ENCODE measurements around the gene YPEL1. TPM values are rescaled to one million over a fixed set of nuclear protein-coding genes. Genes with fewer than 3 reads are reported as not detected.

YPEL1 gene
- total and polyA plus RNA-seq, 2 of the 13 experiments (the other 11 are each of a cell fraction or from before 2014, with no cell fraction given) = 0.33 to 2.5 TPM

DNA sequence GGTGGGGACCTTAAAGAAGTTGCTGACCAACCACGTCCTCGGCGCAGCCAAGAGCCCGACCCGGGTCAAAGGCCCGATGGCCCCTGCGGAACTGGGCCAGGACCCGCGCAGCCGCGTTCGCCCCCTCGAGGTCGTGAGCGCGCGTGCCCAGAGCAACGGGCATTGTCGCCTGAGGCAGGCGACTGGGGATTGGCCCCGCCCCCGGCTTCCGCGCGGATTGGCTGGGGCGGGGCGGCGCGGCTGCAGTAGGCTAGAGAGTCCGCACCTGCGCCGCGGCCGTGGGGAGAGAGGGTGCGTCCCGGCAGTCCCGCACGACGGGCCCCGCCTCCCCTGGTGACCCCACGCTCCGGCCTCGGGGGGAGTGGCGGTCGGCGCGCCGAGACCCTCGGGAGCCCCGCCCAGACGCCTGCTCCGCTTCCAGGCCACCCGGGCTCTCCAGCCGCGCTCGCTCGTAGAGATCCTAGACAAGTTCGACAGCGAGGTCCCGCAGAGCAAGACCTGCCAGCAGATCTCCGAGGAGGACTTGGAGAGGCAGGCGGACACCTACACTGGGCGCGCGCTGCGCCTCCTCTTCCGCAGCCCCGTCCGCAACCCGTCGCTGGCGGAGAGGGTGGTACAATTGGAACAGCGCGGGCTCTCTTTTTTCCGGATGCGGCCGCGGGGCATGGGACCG lies 78.1 kb downstream of the YPEL1 start (continued):
- TF ChIP-seq ZNF468 (CRISPR knock-in tag; IDR thresholded peaks at IDR 0.05) (no peak; the same call in 1 of the 2 replicates), FOXA3 (CRISPR knock-in tag; IDR thresholded peaks at IDR 0.05) (no peak; the same call in 1 of the 2 replicates), GTF2F1 (IDR thresholded peaks at IDR 0.05; ENCODE audit: low read length) (no peak), DNMT1 (CRISPR knock-in tag; IDR thresholded peaks at IDR 0.05) (peak; percentile 73; the same call in 1 of the 2 replicates), ZMYM3 (CRISPR knock-in tag; IDR thresholded peaks at IDR 0.05) (no peak), TBX2 (CRISPR knock-in tag; IDR thresholded peaks at IDR 0.05; ENCODE audit: borderline replicate concordance) (peak; percentile 67), ZNF589 (CRISPR knock-in tag; conservative IDR thresholded peaks at IDR 0.05) (peak; percentile 55; the same call in 1 of the 2 replicates), ZNF225 (CRISPR knock-in tag; IDR thresholded peaks at IDR 0.05) (no peak), CREB1 (IDR thresholded peaks at IDR 0.05) (no peak), CREB1 (CRISPR knock-in tag; IDR thresholded peaks at IDR 0.05) (no peak), ZNF792 (CRISPR knock-in tag; IDR thresholded peaks at IDR 0.05) (0 out of 2 replicates have a peak, but pooled peaks have one; percentile 40), SRSF1 (optimal IDR thresholded peaks at IDR 0.05; ENCODE audit: low read depth, low read length) (no peak), CENPX (CRISPR knock-in tag; IDR thresholded peaks at IDR 0.05) (no peak), TP53 (CRISPR knock-in tag; conservative IDR thresholded peaks at IDR 0.05) (no peak), GFI1 (CRISPR knock-in tag; IDR thresholded peaks at IDR 0.05; ENCODE audit: borderline replicate concordance) (peak; percentile 58), ZNF264 (CRISPR knock-in tag; IDR thresholded peaks at IDR 0.05) (no peak), ERF (CRISPR knock-in tag; IDR thresholded peaks at IDR 0.05) (peak; percentile 85), SAP130 (CRISPR knock-in tag; IDR thresholded peaks at IDR 0.05; ENCODE audit: low read depth) (peak; percentile 73)
- TF ChIP-seq, protein P1, sequence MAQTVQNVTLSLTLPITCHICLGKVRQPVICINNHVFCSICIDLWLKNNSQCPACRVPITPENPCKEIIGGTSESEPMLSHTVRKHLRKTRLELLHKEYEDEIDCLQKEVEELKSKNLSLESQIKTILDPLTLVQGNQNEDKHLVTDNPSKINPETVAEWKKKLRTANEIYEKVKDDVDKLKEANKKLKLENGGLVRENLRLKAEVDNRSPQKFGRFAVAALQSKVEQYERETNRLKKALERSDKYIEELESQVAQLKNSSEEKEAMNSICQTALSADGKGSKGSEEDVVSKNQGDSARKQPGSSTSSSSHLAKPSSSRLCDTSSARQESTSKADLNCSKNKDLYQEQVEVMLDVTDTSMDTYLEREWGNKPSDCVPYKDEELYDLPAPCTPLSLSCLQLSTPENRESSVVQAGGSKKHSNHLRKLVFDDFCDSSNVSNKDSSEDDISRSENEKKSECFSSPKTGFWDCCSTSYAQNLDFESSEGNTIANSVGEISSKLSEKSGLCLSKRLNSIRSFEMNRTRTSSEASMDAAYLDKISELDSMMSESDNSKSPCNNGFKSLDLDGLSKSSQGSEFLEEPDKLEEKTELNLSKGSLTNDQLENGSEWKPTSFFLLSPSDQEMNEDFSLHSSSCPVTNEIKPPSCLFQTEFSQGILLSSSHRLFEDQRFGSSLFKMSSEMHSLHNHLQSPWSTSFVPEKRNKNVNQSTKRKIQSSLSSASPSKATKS (CRISPR knock-in tag; IDR thresholded peaks at IDR 0.05) = no peak
- TF ChIP-seq, protein P2, sequence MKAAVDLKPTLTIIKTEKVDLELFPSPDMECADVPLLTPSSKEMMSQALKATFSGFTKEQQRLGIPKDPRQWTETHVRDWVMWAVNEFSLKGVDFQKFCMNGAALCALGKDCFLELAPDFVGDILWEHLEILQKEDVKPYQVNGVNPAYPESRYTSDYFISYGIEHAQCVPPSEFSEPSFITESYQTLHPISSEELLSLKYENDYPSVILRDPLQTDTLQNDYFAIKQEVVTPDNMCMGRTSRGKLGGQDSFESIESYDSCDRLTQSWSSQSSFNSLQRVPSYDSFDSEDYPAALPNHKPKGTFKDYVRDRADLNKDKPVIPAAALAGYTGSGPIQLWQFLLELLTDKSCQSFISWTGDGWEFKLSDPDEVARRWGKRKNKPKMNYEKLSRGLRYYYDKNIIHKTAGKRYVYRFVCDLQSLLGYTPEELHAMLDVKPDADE (CRISPR knock-in tag; IDR thresholded peaks at IDR 0.05) = no peak
- TF ChIP-seq, protein P3, sequence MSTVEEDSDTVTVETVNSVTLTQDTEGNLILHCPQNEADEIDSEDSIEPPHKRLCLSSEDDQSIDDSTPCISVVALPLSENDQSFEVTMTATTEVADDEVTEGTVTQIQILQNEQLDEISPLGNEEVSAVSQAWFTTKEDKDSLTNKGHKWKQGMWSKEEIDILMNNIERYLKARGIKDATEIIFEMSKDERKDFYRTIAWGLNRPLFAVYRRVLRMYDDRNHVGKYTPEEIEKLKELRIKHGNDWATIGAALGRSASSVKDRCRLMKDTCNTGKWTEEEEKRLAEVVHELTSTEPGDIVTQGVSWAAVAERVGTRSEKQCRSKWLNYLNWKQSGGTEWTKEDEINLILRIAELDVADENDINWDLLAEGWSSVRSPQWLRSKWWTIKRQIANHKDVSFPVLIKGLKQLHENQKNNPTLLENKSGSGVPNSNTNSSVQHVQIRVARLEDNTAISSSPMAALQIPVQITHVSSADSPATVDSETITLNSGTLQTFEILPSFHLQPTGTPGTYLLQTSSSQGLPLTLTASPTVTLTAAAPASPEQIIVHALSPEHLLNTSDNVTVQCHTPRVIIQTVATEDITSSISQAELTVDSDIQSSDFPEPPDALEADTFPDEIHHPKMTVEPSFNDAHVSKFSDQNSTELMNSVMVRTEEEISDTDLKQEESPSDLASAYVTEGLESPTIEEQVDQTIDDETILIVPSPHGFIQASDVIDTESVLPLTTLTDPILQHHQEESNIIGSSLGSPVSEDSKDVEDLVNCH (CRISPR knock-in tag; IDR thresholded peaks at IDR 0.05) = no peak
- TF ChIP-seq, protein P4, sequence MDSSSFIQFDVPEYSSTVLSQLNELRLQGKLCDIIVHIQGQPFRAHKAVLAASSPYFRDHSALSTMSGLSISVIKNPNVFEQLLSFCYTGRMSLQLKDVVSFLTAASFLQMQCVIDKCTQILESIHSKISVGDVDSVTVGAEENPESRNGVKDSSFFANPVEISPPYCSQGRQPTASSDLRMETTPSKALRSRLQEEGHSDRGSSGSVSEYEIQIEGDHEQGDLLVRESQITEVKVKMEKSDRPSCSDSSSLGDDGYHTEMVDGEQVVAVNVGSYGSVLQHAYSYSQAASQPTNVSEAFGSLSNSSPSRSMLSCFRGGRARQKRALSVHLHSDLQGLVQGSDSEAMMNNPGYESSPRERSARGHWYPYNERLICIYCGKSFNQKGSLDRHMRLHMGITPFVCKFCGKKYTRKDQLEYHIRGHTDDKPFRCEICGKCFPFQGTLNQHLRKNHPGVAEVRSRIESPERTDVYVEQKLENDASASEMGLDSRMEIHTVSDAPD (CRISPR knock-in tag; IDR thresholded peaks at IDR 0.05) = no peak
- TF ChIP-seq, protein P5, sequence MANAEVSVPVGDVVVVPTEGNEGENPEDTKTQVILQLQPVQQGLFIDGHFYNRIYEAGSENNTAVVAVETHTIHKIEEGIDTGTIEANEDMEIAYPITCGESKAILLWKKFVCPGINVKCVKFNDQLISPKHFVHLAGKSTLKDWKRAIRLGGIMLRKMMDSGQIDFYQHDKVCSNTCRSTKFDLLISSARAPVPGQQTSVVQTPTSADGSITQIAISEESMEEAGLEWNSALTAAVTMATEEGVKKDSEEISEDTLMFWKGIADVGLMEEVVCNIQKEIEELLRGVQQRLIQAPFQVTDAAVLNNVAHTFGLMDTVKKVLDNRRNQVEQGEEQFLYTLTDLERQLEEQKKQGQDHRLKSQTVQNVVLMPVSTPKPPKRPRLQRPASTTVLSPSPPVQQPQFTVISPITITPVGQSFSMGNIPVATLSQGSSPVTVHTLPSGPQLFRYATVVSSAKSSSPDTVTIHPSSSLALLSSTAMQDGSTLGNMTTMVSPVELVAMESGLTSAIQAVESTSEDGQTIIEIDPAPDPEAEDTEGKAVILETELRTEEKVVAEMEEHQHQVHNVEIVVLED (CRISPR knock-in tag; IDR thresholded peaks at IDR 0.05; ENCODE audit: borderline replicate concordance) = peak; percentile 89

All from HepG2 (cell line).